ENCODE measurements around the gene SH3PXD2A. TPM values are rescaled to one million over a fixed set of nuclear protein-coding genes. Genes with fewer than 3 reads are reported as not detected.

The SH3PXD2A gene
- total RNA-seq, 1 experiment from 2014 or later: 4.5 TPM

GRCh38 chr10:103739039-103739764 is 116.2 kb downstream of the SH3PXD2A start:
- H4K20me1 ChIP-seq (ENCODE audit: control insufficient read depth, insufficient read depth, insufficient read length): no peaks in the 10 kb centered on the region
- H3K4ac ChIP-seq (ENCODE audit: low read depth, low read length): no peak overlapping the region
- no peak overlapping the region for H4K8ac ChIP-seq (replicated peaks; ENCODE audit: insufficient read length, low read depth, low read length)
- no peak overlapping the region for H3K9ac ChIP-seq (ENCODE audit: extremely low read depth, insufficient read length, low read length)
- no peak overlapping the region for H3K14ac ChIP-seq (ENCODE audit: insufficient read depth, low read length)
- no peaks in the 10 kb centered on the region for H3K27me3 ChIP-seq (ENCODE audit: insufficient read depth, low read length)
- no peak for DNase-seq
- H3K9me3 Mint-ChIP-seq: no peaks in the 10 kb centered on the region; a peak in 1 of 5 replicates
- H3K4me3 Mint-ChIP-seq: peak overlapping the region in 1 of 2 experiments; percentile 33; a peak in 2 of 5 replicates
- H2AK5ac ChIP-seq (ENCODE audit: insufficient read length, low read length): no peak overlapping the region
- H3K9me3 ChIP-seq (ENCODE audit: control insufficient read depth, low read depth, low read length): no peaks in the 10 kb centered on the region
- H4K5ac ChIP-seq (ENCODE audit: insufficient read length, low read depth, low read length): no peak overlapping the region
- H3K27ac ChIP-seq (ENCODE audit: insufficient read length, low read depth, low read length): no peak overlapping the region
- no peak overlapping the region for H2BK5ac ChIP-seq (ENCODE audit: insufficient read length, low read length)
- no peak overlapping the region for H2BK15ac ChIP-seq (ENCODE audit: low read depth, low read length)
- H3K79me2 ChIP-seq (ENCODE audit: insufficient read depth, low read length): no peaks in the 10 kb centered on the region
- no peak overlapping the region for H3T11ph ChIP-seq (ENCODE audit: low read length)
- no CpG with 5 or more reads among the region's 13 CpGs for WGBS (ENCODE audit: extremely low coverage, insufficient read length, low lambda C conversion rate)
- no peak overlapping the region for H2BK20ac ChIP-seq (ENCODE audit: low read depth, low read length, poor library complexity, severe bottlenecking)
- H3K23me2 ChIP-seq (ENCODE audit: insufficient read length, low read depth, low read length, poor library complexity, severe bottlenecking): no peaks in the 10 kb centered on the region
- peaks cover 18 to 33% of the 10 kb centered on the region in 2 experiments for H3K4me1 Mint-ChIP-seq
- no peak overlapping the region for H2BK12ac ChIP-seq (ENCODE audit: insufficient read length, low read depth, low read length)
- no peak for TF ChIP-seq CTCF (conservative IDR thresholded peaks at IDR 0.05)
- H3K36me3 Mint-ChIP-seq (ENCODE audit: insufficient read depth in 1 of 3, low read depth in 3 of 3): no peaks in the 10 kb centered on the region; a peak in 1 of 7 replicates
- no peaks in the 10 kb centered on the region for H3K79me1 ChIP-seq (ENCODE audit: insufficient read depth, low read depth, low read length, poor library complexity, severe bottlenecking)
- no peaks in the 10 kb centered on the region for H3K4me1 ChIP-seq (ENCODE audit: insufficient read depth, low read length)
- H4K91ac ChIP-seq (ENCODE audit: insufficient read length, low read depth, low read length): no peak overlapping the region
- no peak overlapping the region; a peak in 1 of 7 replicates for H3K27ac Mint-ChIP-seq
- H3K27me3 Mint-ChIP-seq (ENCODE audit: low read depth): no peaks in the 10 kb centered on the region
- no peak overlapping the region for H2AFZ ChIP-seq (ENCODE audit: low read length)
- no peak overlapping the region for H2BK120ac ChIP-seq (ENCODE audit: low read depth, low read length, poor library complexity, severe bottlenecking)
- no peak overlapping the region for H3K18ac ChIP-seq (ENCODE audit: insufficient read length, low read depth, low read length)
- no peak overlapping the region for H3K23ac ChIP-seq (ENCODE audit: insufficient read length, low read depth, low read length)
- H3K56ac ChIP-seq (ENCODE audit: insufficient read length, low read depth, low read length): no peak overlapping the region
- H3K4me2 ChIP-seq (ENCODE audit: insufficient read depth, insufficient read length, low read length): no peak overlapping the region

All from H9 (cell line).